Amniotic stem cell (primary cell): ENCODE data around the gene SLC2A4RG.

Experiments used
- DNase-seq: peaks from one replicate; lab custom pipeline; 2025; lab: John Stamatoyannopoulos, UW

SLC2A4RG gene

DNA sequence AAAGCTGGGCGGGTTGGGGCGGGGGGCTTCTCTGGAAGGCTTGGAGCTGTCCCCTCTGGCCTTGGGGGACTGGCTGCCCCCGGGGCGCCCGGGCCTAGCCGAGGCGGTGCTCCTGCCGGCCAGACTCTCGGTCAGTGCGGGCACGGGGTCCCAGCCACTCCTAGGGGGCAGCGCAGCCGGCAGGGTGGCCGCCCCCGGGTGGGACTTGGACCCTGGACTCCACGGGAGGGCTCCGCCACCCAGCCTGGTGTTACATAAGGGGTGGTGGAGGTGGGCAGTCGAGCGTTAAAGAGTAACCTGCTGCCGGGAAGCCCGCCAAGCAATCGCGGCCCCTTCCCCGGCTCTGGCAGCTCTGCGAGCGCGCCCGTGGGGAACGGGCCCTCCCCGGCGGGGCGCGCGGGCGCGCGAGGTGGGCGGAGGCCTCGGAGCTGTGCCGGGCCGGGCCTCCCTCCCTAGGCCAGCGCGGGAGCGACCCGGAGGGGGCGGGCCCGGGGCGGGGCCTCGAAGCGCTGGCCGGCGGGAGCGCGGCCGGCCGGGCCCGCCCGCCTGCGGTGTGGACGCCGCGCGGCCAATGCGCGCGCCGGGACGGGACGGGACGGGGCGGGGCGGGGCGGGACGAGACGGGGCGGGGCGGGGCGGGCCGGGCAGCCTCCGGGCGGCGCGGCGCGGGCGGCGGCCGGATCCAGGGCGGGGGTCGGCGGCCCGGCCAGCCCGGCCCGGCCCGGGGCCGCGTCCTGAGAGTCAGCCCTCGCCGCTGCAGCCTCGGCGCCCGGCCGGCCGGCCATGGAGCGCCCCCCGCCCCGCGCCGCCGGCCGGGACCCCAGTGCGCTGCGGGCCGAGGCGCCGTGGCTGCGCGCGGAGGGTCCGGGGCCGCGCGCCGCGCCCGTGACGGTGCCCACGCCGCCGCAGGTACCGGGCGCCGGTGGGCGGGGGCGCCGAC lies at the start of gene SLC2A4RG:
Gene SLC2A4RG, plus strand, starts transcription at position 647 of the 940 bp plus-strand sequence. Its CDS starts 137 bp downstream, at position 784.
- DNase-seq, result peak; percentile 41

DNA sequence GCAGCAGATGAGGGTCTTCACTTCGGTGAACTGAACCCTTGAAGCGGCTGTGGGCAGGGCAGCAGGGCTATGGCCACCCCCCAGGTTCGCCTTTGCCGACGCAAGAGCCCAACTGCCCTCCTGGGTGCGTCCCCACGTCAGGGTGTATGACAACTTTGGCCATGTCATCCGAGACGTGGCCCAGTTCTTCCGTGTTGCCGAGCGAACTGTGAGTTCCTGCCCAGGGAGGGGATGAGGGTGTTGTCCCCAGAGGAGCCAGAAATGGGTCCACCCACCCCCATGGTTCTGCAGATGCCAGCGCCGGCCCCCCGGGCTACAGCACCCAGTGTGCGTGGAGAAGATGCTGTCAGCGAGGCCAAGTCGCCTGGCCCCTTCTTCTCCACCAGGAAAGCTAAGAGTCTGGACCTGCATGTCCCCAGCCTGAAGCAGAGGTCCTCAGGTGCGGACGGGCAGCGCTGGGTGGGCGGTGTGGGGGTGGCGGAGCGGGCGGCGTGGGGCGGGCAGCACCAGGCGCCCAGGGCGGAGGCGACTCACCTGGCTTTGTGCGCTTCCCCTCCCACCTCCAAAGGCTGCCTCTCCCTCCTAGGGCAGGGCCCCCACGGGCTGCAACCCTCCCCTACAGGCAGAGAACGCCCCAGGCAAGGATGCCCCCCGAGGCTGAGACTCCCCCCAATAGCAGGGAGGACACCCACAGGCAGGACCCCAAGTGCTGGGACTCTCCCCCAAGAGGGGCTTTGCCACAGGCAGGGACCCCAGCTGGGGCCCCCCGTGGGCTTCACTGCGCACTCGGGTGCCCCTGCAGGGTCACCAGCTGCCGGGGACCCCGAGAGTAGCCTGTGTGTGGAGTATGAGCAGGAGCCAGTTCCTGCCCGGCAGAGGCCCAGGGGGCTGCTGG lies 49.3 kb upstream of the SLC2A4RG start:
- DNase-seq, result no peak

- no peak for DNase-seq
Observed at GRCh38 chr20:63690898-63691710, 48.5 kb upstream of the SLC2A4RG start.

- no peak for DNase-seq
Observed at GRCh38 chr20:63691711-63692435, 47.7 kb upstream of the SLC2A4RG start.

GRCh38 chr20:63692436-63693082 lies 47.0 kb upstream of the SLC2A4RG start:
- no peak for DNase-seq

DNA sequence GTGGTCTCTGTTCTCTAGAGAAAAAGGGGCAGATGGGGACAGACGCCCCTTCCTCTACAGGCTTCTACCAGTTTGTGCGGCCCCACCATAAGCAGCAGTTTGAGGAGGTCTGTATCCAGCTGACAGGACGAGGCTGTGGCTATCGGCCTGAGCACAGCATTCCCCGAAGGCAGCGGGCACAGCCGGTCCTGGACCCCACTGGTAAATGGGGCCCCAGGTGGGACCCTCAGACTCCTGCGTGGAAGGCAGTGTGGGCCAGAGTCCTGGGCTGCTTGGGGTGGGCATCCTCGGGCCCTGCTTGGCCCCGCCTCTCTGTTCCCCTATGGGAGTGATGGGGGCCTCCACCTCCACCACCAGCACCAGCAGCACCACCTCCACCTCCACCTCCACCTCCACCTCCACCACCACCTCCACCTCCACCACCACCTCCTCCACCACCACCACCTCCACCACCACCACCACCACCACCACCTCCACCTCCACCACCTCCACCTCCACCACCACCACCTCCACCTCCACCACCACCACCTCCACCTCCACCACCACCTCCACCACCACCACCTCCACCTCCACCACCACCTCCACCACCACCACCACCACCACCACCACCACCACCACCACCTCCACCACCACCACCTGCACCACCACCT lies 46.4 kb upstream of the SLC2A4RG start:
- DNase-seq, result no peak

- DNase-seq, result no peak
Observed at GRCh38 chr20:63693733-63694583, 45.6 kb upstream of the SLC2A4RG start.

DNA sequence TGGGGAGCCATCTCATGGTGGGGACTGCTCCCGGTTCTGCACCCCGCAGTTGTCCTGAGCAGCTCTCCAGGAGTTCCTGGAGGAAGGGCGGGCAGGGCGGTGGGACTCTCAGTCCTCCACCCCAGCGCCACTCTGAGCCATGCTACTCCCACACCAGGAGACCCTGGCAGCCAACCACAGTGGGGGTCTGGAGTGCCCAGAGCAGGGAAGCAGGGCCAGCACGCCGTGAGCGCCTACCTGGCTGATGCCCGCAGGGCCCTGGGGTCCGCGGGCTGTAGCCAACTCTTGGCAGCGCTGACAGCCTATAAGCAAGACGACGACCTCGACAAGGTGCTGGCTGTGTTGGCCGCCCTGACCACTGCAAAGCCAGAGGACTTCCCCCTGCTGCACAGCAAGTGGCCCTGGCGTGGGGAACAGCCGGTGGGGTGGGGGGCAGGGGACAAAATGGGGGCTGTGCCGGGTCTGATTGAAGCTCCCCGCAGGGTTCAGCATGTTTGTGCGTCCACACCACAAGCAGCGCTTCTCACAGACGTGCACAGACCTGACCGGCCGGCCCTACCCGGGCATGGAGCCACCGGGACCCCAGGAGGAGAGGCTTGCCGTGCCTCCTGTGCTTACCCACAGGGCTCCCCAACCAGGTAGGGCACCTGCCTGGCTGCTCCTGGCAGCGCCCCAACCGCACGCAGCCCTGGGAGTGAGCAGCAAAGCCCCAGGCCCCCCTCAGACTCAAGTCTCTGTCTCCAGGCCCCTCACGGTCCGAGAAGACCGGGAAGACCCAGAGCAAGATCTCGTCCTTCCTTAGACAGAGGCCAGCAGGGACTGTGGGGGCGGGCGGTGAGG lies 44.8 kb upstream of the SLC2A4RG start:
- DNase-seq, result no peak

GRCh38 chr20:63695424-63696305 lies 43.9 kb upstream of the SLC2A4RG start:
- no peak for DNase-seq

GRCh38 chr20:63696306-63696627 lies 43.3 kb upstream of the SLC2A4RG start:
- no peak for DNase-seq

DNA sequence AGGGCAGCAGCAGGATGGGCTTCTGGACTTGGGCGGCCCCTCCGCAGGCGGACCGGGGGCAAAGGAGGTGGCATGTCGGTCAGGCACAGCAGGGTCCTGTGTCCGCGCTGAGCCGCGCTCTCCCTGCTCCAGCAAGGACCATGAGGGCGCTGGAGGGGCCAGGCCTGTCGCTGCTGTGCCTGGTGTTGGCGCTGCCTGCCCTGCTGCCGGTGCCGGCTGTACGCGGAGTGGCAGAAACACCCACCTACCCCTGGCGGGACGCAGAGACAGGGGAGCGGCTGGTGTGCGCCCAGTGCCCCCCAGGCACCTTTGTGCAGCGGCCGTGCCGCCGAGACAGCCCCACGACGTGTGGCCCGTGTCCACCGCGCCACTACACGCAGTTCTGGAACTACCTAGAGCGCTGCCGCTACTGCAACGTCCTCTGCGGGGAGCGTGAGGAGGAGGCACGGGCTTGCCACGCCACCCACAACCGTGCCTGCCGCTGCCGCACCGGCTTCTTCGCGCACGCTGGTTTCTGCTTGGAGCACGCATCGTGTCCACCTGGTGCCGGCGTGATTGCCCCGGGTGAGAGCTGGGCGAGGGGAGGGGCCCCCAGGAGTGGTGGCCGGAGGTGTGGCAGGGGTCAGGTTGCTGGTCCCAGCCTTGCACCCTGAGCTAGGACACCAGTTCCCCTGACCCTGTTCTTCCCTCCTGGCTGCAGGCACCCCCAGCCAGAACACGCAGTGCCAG lies 42.8 kb upstream of the SLC2A4RG start, which contains the start of gene TNFRSF6B:
Gene TNFRSF6B, plus strand, starts transcription at position 25 of the 729 bp plus-strand sequence. Its CDS starts 116 bp downstream, at position 141.
- DNase-seq, result no peak

DNA sequence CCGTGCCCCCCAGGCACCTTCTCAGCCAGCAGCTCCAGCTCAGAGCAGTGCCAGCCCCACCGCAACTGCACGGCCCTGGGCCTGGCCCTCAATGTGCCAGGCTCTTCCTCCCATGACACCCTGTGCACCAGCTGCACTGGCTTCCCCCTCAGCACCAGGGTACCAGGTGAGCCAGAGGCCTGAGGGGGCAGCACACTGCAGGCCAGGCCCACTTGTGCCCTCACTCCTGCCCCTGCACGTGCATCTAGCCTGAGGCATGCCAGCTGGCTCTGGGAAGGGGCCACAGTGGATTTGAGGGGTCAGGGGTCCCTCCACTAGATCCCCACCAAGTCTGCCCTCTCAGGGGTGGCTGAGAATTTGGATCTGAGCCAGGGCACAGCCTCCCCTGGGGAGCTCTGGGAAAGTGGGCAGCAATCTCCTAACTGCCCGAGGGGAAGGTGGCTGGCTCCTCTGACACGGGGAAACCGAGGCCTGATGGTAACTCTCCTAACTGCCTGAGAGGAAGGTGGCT lies 42.2 kb upstream of the SLC2A4RG start:
- no peak for DNase-seq

DNA sequence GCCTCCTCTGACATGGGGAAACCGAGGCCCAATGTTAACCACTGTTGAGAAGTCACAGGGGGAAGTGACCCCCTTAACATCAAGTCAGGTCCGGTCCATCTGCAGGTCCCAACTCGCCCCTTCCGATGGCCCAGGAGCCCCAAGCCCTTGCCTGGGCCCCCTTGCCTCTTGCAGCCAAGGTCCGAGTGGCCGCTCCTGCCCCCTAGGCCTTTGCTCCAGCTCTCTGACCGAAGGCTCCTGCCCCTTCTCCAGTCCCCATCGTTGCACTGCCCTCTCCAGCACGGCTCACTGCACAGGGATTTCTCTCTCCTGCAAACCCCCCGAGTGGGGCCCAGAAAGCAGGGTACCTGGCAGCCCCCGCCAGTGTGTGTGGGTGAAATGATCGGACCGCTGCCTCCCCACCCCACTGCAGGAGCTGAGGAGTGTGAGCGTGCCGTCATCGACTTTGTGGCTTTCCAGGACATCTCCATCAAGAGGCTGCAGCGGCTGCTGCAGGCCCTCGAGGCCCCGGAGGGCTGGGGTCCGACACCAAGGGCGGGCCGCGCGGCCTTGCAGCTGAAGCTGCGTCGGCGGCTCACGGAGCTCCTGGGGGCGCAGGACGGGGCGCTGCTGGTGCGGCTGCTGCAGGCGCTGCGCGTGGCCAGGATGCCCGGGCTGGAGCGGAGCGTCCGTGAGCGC lies 41.6 kb upstream of the SLC2A4RG start:
- DNase-seq, result no peak

DNA sequence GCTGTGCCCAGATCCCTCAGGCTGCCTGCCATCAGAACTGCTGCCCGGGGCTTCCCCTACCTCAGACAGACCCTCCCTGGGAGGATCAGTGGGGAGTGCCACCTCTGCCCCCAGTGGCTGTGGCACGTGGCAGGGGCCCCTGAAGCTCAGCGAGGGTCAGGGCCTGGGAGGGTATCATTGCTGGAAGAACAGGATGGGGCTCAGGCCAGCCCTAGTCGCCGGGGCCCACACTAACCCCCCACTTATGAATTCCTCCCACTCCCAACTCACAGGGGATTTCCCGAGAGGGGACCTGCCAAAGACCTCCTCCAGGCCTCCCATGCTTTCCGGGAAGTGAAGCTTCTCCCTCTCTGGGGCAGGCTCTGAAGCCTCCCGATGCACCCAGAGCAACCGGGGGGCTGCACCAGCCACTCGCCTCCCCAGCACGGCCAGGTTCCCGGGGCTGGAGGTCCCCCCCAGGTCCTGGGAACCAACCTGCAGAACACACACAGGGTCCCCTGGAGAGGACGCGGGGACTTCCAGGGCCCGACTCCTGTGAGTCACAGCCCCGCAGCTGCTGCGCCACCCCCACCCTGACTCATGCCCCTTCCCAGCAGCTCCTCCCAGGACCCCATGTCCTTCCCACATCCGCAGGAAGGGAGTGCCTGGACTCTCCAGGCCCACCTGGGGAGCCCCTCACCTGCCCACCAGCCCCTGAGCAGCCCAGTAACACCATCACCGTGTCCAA lies 40.7 kb upstream of the SLC2A4RG start:
- DNase-seq, result peak; percentile 62
